Mononuclear cell (primary cell): ENCODE results near the gene CARD14. TPM values are rescaled to one million over a fixed set of nuclear protein-coding genes. Genes with fewer than 3 reads are reported as not detected.
"Not testable (repeated sequence)": the region's sequence is repeated elsewhere in the genome, so short reads cannot be mapped to it uniquely, and the experiment has no call there.

Experiments
- H3K27me3 ChIP-seq: 2 replicates; pipeline ENCODE4 v1.6.0; 2011; ENCODE audit warnings: low read length, control low read depth; ENCODE audit not compliant: insufficient read depth
- H3K4me1 ChIP-seq: 2 replicates; pipeline ENCODE4 v1.5.1; 2011; ENCODE audit warnings: mild to moderate bottlenecking, low read length, control low read depth; ENCODE audit not compliant: insufficient read depth
- H3K4me3 ChIP-seq: 2 replicates; pipeline ENCODE4 v1.5.1; 2011; ENCODE audit warnings: mild to moderate bottlenecking, low read length, moderate library complexity
- H3K9me3 ChIP-seq: 2 replicates; pipeline ENCODE4 v1.5.1; 2011; ENCODE audit warnings: low read depth, mild to moderate bottlenecking, control low read depth, low read length
- total RNA-seq: library from RNA; depleted of rRNA; stranded (reverse); fragments of >200 nt; gene quantifications from one replicate; pipeline ENCODE4 v1.2.3, GENCODE V29; 2012

The CARD14 gene
- total RNA-seq, 1 donor = under 0.01 TPM

DNA sequence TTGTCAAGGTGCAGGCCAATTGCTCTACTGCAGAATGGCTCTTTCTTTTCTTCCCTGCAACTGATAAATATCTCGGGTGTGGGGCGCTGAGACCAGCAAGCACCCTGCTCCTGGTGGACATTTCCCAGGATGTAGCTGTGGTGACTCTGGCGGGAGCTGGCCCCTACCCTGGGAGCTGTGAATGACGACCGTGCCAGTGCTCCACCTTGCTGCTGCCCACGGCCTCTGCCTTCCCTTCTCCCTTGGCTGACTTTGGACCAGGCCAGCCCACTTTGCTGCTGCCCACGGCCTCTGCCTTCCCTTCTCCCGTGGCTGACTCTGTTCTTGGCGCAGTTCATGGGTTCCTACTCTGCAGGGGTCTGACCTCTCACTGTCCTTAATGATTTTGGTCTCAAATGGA, 16.1 kb downstream of the CARD14 start:
- Histone ChIP-seq H3K4me3 (no peak overlapping the region), H3K27me3 (no peaks in the 10 kb centered on the region), H3K9me3 (no peaks in the 10 kb centered on the region), H3K4me1 (no peaks in the 10 kb centered on the region)

DNA sequence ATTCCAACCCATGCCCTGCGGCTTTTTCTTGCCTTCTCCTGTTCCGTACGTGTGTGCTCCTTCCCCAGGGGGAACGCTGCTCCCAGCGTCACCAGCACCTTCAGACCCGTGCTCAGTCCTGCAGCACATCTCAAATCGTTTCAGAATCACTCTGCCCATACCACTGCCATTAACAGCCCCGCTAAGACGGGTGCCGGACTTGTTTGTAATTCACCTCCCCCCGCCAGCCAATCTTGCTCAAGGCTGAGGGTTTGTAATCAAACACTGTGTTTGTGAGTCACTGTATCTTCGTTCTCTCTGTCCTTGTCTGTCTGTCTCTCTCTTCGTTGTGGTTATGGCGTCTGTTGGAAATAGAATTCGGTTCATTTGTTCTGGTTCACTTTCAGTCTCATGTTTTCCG, 17.3 kb downstream of the CARD14 start:
- no peak overlapping the region for H3K4me3 ChIP-seq
- H3K27me3 ChIP-seq = no peaks in the 10 kb centered on the region
- no peaks in the 10 kb centered on the region for H3K4me1 ChIP-seq
- H3K9me3 ChIP-seq = no peaks in the 10 kb centered on the region

GRCh38 chr17:80187515-80187941, 17.7 kb downstream of the CARD14 start:
- Histone ChIP-seq H3K4me3 (no peak overlapping the region), H3K9me3 (no peaks in the 10 kb centered on the region), H3K4me1 (no peaks in the 10 kb centered on the region), H3K27me3 (no peaks in the 10 kb centered on the region)

DNA sequence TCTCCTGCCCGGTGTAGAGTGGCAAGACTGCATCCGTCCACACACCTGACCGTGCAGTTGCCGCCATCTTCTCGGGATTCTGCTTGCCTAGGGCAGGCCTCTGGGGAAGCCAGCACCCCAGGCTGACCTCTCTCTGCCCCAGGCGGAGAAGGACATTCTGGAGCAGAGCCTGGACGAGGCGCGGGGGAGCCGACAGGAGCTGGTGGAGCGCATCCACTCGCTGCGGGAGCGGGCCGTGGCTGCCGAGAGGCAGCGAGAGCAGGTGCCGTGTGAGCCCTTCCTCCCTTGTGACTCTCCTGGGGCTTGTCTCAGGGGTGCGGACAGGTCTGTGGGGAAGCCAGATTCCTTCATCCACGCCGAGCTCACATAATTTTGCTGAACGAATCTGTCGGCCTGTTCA, 19.8 kb downstream of the CARD14 start:
- Histone ChIP-seq H3K4me1 (no peaks in the 10 kb centered on the region), H3K9me3 (no peaks in the 10 kb centered on the region), H3K27me3 (no peaks in the 10 kb centered on the region), H3K4me3 (no peak overlapping the region)

DNA sequence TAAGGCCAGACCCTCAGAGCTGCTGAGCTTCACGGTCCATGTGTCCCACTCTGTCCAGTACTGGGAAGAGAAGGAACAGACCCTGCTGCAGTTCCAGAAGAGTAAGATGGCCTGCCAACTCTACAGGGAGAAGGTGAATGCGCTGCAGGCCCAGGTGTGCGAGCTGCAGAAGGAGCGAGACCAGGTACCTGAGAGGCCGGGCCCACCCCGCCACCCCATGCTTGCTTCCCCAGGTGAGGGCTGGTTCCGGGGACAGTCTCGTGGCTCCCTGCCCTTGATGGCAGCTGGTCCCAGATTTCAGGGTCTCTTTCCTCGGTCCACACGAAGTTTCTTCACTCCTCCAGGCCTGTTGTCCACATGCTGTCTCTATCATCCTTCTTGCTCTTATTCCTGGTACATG, 20.9 kb downstream of the CARD14 start:
- Histone ChIP-seq H3K4me1 (no peaks in the 10 kb centered on the region), H3K9me3 (no peaks in the 10 kb centered on the region), H3K27me3 (no peaks in the 10 kb centered on the region), H3K4me3 (no peak overlapping the region)

- Histone ChIP-seq H3K27me3 (no peaks in the 10 kb centered on the region), H3K4me1 (no peaks in the 10 kb centered on the region), H3K9me3 (no peaks in the 10 kb centered on the region), H3K4me3 (no peak overlapping the region)
Observed at GRCh38 chr17:80191192-80191591, 21.4 kb downstream of the CARD14 start.

DNA sequence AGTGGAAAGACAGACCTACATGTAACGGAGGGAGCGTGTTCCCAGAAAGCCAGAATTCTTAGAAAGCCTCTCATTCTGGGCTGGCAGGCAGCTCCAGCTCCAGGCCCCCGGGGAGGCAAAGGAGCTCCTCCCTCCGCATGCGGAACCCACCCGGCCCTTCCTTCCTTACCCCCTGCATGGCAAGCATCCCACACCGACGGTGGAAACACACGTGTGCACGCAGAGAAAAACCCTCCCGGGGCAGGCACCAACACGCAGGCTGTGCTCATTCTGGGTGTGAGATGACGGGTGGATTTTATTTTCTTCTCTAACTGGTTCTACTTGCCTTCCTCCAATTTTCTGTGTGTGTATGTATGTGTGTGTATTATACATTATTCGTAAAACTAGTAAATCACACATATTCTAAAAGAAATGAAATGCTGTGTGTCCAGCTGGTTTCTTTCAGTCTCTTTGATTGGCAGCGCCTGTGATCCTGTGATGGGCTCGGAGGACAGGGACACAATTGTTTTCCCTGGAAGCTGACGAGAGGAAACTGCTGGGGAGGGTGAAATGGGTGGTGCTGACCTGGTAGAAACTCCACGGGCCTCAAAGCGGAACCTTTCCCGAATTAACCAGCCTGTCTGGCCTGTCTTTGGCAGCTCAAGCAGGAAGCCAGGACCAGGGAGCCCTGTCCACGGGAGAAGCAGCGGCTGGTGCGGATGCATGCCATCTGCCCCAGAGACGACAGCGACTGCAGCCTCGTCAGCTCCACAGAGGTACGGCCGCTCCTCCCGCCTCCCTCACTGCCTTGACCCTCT, 22.2 kb downstream of the CARD14 start:
- Histone ChIP-seq H3K4me3 (no peak overlapping the region), H3K9me3 (no peaks in the 10 kb centered on the region), H3K4me1 (no peaks in the 10 kb centered on the region), H3K27me3 (no peaks in the 10 kb centered on the region)

- H3K9me3 ChIP-seq = no peaks in the 10 kb centered on the region
- H3K27me3 ChIP-seq = no peaks in the 10 kb centered on the region
- H3K4me3 ChIP-seq = no peak overlapping the region
- H3K4me1 ChIP-seq = no peaks in the 10 kb centered on the region
Observed at GRCh38 chr17:80195141-80195540, 25.3 kb downstream of the CARD14 start.

- Histone ChIP-seq H3K27me3 (no peaks in the 10 kb centered on the region), H3K9me3 (no peaks in the 10 kb centered on the region), H3K4me3 (no peak overlapping the region), H3K4me1 (no peaks in the 10 kb centered on the region)
Observed at GRCh38 chr17:80195671-80196529, 26.1 kb downstream of the CARD14 start.

- Histone ChIP-seq H3K27me3 (no peaks in the 10 kb centered on the region), H3K4me3 (no peak overlapping the region)
Observed at GRCh38 chr17:80196652-80197051, 26.8 kb downstream of the CARD14 start.

DNA sequence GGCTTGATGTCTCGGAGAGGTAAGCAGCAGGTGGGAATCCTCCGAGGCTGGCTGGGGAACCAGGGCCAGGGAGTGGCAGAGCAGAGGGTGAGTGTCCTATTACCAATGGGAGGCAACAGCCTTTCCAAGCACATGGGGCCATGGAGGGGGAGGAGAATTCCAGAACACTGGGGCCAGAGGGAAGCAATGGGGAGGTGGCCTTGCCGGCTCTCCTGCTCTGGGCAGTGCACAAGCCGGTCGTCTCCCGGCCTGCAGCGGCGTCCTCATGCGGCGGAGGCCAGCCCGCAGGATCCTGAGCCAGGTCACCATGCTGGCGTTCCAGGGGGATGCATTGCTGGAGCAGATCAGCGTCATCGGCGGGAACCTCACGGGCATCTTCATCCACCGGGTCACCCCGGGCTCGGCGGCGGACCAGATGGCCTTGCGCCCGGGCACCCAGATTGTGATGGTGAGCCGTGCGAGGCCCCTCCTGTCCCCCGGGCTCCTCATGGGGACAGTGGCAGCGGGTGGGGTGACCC, 28.4 kb downstream of the CARD14 start:
- no peaks in the 10 kb centered on the region for H3K27me3 ChIP-seq
- no peaks in the 10 kb centered on the region for H3K9me3 ChIP-seq
- H3K4me3 ChIP-seq = no peak overlapping the region
- H3K4me1 ChIP-seq = no peaks in the 10 kb centered on the region

More at GRCh38 chr17:80196652-80197051, 26.8 kb downstream of the CARD14 start:
- no peaks in the 10 kb centered on the region for H3K4me1 ChIP-seq
- H3K9me3 ChIP-seq = no peaks in the 10 kb centered on the region

GRCh38 chr17:80199295-80199694, 29.5 kb downstream of the CARD14 start:
- not testable (repeated sequence) for H3K4me1 ChIP-seq, H3K27me3 ChIP-seq, H3K4me3 ChIP-seq, H3K9me3 ChIP-seq

DNA sequence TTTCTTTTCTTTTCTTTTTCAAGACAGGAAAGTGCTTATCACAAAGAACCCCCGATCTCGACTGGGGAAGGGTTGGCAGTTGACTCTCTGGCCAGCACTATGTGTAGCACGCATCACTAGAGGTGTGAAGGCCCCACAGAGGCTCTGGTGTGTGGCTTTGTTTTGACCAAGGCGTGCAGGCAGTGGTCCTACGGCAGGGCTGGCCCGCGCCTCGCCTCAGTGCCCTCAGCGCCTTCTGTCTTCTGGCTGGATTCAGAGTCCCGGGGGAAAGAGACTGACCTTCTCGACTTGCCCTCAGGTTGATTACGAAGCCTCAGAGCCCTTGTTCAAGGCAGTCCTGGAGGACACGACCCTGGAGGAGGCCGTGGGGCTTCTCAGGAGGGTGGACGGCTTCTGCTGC, 31.6 kb downstream of the CARD14 start:
- H3K27me3 ChIP-seq = no peaks in the 10 kb centered on the region
- H3K4me3 ChIP-seq = no peak overlapping the region
- no peaks in the 10 kb centered on the region for H3K4me1 ChIP-seq
- H3K9me3 ChIP-seq = no peaks in the 10 kb centered on the region

GRCh38 chr17:80202197-80202596, 32.4 kb downstream of the CARD14 start:
- Histone ChIP-seq H3K9me3 (no peaks in the 10 kb centered on the region), H3K4me1 (no peaks in the 10 kb centered on the region), H3K4me3 (no peak overlapping the region), H3K27me3 (no peaks in the 10 kb centered on the region)

GRCh38 chr17:80203471-80203963, 33.7 kb downstream of the CARD14 start:
- Histone ChIP-seq H3K4me3 (no peak overlapping the region), H3K4me1 (no peaks in the 10 kb centered on the region), H3K27me3 (no peaks in the 10 kb centered on the region), H3K9me3 (no peaks in the 10 kb centered on the region)
